HG02970 (cell line): Measurements from ENCODE around the gene DIPK1C.
"Not testable (repeated sequence)": the region's sequence is repeated elsewhere in the genome, so short reads cannot be mapped to it uniquely, and the experiment has no call there.

Source experiments
- ATAC-seq: cut with Tn5 transposase; IDR thresholded peaks from one replicate; pipeline ENCODE4 v1.9.1; 2021; ENCODE audit warnings: mild to moderate bottlenecking, moderate library complexity, moderate number of reproducible peaks; ENCODE audit not compliant: unreplicated experiment, low FRiP score

DIPK1C gene

GRCh38 chr18:74457043-74457724, at the start of gene DIPK1C:
DIPK1C (minus strand) TSS chr18:74457308; CDS start chr18:74457259, 49 bp downstream.
- no peak for ATAC-seq

- ATAC-seq, result no peak
Measured at GRCh38 chr18:74506448-74507084, 49.5 kb upstream of the DIPK1C start.

- ATAC-seq, result no peak
Measured at GRCh38 chr18:74505776-74506175, 48.7 kb upstream of the DIPK1C start.

DNA sequence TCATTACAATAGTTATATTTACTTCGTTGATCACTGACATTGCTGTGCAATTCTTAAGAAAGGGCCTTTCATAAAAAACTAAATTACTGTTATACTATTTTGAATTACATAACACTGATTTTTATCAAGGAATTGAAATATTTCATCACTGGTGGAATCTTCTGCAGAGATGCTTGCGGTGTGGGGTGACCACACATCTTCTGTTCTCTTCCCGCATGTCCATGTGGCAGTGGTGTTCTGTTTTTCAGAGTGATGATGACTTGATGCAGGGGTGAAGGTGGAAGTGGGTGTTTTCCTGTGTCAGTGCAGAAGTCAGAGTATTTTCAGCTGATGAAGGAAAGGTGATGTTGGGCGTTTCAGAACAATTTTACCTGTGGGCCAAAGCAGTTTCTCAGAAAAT, 46.0 kb upstream of the DIPK1C start:
- ATAC-seq, result no peak

GRCh38 chr18:74501386-74501785, 44.3 kb upstream of the DIPK1C start:
- ATAC-seq, result no peak

DNA sequence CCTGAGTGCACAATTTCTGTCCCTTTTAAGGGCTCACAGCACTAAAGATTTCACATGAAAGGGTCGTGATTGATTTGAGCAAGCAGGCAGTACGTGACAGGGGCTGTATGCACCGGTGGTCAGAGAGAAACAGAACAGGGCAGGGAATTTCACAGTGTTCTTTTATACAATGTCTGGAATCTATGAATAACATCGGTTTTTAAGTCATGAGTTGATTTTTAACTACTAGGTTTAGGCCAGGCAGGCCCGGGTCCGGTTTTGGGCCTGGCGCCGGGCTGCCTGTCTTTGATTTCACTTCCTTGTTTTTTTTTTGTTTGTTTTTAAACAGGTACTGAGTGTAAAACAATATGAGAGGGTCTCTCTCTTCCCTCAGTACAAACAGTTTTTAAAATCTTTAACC, 43.7 kb upstream of the DIPK1C start:
- ATAC-seq, result not testable (repeated sequence)

- no peak for ATAC-seq
Measured at GRCh38 chr18:74500372-74500771, 43.3 kb upstream of the DIPK1C start.

DNA sequence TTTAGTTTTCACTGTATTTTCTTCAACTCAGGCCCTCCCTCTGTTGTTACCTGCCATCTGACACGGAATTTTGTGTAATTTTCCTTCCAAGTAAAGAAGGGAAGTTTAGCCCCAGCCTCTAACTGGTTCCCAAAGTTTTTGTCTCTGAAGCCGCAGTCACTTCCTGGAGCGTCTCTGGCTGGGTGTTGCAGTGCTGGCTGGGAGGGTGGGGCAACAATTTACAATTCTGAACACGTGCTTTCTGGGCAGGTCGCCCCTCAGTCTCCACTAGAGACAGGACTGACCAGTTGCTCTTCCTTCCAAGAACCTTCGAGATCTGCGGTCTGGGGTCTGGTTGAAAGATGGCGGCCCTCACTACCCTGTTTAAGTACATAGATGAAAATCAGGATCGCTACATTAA, 42.5 kb upstream of the DIPK1C start:
- ATAC-seq, result peak; percentile 42

DNA sequence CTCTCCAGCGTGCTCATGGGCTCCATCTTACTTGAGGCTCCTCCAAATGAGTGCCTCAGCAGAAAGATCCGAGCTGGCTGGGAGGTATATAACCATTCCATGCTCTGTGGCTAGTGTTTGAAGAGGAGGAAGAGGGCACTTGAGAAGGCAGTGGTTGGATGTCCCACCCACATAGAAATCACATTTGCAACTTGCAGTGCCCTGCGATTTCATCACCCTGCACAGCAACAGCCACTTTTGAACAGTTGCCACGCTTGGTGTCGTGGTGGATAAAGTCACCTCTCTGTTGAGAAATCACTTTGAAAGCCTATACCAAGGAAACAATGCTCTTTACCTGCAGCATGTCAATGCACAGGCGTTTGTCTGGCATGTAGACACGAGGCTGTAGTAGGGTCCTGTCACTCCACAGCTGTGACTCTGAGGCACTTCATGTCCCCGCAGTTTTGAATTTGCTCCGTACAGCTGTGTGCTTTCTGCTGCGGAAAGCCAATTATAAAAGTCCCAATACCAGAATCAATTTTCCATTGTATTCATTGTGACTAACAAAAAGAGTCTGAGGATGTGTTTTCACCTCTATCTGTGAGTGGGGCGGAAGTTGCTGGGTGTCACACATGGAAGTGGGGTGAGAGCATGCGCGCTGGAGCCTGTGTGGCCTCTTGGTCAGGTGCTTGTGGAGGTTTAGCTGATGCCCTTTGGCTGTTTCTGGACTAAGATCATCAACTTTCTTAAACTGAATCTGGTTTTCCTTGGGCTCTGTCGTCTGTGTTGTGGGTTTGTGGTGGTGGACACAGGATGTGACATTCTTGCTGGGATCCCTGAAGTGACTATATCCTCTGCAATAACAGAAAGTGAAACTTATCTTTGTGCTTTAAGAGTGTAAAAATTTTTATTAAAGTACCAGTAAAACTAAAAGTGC, 41.9 kb upstream of the DIPK1C start:
- ATAC-seq, result peak; percentile 19

- no peak for ATAC-seq
Measured at GRCh38 chr18:74497778-74498177, 40.7 kb upstream of the DIPK1C start.

DNA sequence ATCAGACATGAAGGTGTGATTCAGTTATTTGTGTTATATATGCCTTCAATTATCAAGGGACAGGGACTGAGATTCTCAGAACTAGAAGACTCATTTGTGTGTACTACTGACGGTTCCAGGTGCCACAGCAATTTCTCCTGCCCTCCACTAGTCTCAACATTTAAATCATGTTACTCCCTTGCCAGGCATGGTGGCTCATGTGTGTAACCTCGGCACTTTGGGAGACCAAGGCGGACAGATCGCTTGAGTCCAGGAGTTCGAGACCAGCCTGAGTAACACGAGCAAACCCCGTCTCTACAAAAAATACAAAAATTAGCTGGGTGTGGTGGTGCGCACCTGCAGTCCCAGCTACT, 40.2 kb upstream of the DIPK1C start:
- no peak for ATAC-seq

GRCh38 chr18:74496508-74497323, 39.6 kb upstream of the DIPK1C start:
- ATAC-seq, result peak; percentile 26

GRCh38 chr18:74495581-74496507, 38.7 kb upstream of the DIPK1C start, which contains the start of gene CNDP2:
CNDP2 (plus strand) TSS chr18:74496363; CDS start chr18:74499974, 3,611 bp downstream.
- peak; percentile 83 for ATAC-seq

DNA sequence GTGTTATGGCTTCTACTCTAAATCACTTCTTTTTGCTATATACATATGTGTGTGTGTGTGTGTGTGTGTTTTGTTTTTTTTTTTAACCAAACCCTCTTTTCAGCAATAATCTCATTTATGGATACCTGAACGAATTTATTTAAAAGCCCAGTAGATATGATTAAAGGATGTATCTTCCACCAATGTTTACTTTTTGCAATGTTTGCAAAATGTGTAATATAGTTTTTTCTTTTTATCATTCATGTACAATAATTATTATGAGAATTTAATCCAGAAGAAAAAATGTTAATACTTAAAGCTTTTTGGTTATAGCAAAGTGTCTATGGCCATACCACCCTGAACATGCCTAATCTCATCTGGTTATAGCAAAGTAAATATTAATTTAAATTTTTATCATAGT, 37.4 kb upstream of the DIPK1C start:
- no peak for ATAC-seq

- ATAC-seq, result no peak
Measured at GRCh38 chr18:74493689-74494088, 36.6 kb upstream of the DIPK1C start.

DNA sequence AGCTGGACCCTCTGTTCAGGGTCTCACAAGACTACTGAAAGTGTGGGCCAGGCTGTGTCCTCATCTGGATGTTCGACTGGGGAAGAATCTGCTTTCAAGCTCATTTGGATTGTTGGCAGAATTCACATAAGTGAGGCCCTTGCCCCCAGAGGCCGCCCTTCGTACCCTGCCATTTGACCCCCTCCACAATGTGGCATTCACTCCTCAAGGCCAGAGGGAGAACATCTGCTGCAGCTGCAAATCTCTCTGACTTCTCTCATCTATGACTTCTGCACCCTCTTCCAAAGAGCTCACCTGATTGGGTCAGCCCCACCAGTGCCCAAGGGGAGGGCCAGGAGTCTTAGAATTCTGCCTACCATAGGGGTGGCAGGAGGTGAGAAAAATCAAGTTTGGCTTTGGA, 35.2 kb upstream of the DIPK1C start:
- ATAC-seq, result no peak

- no peak for ATAC-seq
Measured at GRCh38 chr18:74489676-74490075, 32.6 kb upstream of the DIPK1C start.

- ATAC-seq, result no peak
Measured at GRCh38 chr18:74488864-74489263, 31.8 kb upstream of the DIPK1C start.

- no peak for ATAC-seq
Measured at GRCh38 chr18:74488354-74488753, 31.2 kb upstream of the DIPK1C start.
